Activated CD4-positive, CD25-positive, alpha-beta regulatory T cell treated with anti-CD3 and anti-CD28 coated beads, Interleukin-2, amount 50 U/mL, for 24 hours (primary cell): ENCODE data around the gene TOR4A.

ENCODE experiments used
- ATAC-seq, 2 donors: fragments of 150-1000 bp; cut with Tn5 transposase; one replicate each; pipeline ENCODE4 v1.10.0; 2021; ENCODE audit warnings: mild to moderate bottlenecking in 1 of 2, moderate library complexity in 1 of 2

The TOR4A gene

GRCh38 chr9:137273095-137273490 is 4.4 kb upstream of the TOR4A start:
- ATAC-seq = no peak

DNA sequence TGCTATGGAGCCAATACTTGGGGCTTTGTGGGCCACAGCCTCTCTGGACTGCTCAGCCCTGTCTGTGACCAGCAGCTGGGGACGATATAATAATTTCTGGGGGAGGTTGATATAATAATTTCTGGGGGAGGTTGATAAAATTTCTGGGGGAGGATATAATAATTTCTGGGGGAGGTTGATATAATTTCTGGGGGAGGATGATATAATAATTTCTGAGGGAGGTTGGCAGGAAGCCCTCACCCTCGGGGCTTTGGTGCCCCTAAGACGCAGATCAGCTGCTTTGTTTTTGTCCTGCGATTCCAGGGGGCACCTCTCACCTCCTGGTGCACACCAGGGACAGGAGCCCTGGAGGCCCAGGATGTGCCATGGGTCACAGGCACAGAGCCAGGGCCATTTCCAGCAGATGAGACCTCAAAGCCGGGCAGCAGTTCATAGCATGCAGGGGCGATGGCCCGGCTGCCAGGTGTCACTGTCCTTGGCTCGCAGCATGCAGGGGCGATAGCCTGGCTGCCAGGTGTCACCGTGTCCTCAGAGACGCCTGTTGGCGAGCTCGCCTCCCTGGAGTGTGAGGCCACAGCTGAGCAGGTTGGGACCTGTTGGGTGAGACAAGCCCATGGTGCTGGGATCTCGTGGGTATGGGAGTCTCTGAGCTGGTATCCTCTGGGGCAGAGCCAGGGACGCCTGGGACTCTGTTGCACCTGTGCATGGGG is 3.8 kb upstream of the TOR4A start:
- ATAC-seq = no peak

GRCh38 chr9:137275203-137275587 is 2.3 kb upstream of the TOR4A start:
- ATAC-seq = no peak

- ATAC-seq = no peak
Observed at GRCh38 chr9:137275588-137276472, 1.7 kb upstream of the TOR4A start.

GRCh38 chr9:137276473-137277328 is 825 bp upstream of the TOR4A start:
- ATAC-seq = no peak

GRCh38 chr9:137278061-137278701 is 655 bp downstream of the TOR4A start:
- peak; percentile 8 to 12 for ATAC-seq

DNA sequence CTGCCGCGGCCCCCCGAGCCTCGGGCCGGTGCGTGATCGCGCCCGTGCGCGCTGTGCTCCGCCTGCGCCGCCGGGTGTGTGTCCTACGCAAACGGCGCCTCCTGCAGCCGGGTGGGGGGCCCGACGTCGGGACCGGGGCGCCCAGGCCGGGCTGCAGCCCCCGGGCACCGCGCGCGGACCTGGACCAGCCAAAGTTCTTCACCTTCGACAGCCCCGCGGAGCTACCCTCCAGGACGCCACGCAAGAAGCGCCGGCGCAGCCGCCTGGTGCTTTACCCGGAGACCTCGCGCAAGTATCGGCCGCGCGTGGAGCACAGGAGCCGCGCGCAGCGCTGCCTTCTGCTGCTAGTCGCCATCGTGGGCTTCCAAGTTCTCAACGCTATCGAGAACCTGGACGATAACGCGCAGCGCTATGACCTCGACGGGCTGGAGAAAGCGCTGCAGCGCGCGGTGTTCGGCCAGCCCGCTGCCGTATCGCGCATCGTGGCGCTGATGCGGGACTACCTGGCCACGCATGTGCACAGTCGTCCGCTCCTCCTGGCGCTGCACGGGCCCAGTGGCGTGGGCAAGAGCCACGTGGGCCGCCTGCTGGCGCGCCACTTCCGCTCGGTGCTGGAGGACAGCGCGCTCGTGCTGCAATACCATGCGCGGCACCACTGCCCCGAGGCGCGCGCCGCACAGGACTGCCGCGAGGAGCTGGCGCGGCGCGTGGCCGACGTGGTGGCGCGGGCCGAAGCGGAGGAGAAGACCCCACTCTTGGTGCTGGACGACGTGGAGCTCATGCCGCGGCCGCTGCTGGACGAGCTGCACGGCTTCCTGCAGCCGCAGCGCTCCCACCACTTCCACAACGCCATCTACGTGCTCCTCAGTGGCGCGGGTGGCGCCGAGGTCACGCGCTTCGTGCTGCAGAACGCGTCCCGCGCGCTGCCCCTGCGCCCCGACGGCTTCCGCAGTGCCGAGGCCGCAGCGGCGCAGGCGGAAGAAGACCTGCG is 1.5 kb downstream of the TOR4A start:
- no peak for ATAC-seq

GRCh38 chr9:137279741-137280473 is 2.4 kb downstream of the TOR4A start:
- ATAC-seq = no peak

DNA sequence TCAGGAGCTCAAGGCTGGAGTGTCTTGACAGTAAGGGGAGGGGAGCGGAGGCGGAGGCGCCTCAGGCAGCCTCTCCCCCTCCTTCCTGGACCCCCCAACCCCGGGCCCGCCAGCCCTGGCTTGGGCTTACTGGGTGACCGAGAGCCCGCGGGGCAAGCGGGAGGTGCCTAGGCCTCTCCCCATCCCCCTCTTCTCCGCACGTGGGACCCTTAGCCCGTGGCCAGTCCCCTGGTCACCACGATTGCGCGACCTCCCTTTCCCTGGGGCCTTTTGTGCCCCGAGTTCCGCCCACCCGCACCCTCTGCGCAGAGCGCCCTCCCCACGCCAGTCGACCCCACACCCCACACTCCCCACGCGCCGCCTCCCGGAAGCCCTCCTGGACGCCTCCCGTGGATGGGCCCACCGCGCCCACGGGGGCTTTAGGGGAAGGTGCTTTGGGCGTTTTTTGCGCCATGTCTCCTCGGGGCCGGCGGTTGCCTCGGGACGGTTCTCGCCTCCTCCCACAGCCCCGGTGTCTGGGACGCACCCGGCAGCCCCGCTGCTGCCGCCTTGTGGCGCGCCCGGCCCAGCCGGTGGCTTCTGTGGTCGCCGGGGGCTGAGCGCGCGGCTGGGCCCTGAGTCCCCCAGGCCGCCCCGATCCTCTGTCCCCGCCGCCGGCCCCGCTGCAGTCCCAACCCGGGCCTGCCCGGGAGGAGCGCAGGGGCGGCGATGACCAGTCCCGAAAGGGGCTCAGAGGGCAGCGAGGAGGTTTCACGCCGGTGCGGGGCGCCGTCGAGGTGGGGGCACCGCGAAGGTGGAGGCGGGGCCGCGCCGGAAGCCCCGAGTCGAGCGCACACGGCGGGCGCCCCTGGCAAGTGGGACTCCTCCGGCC is 3.2 kb downstream of the TOR4A start:
- peak in 1 of 2 donors; percentile 18 for ATAC-seq

DNA sequence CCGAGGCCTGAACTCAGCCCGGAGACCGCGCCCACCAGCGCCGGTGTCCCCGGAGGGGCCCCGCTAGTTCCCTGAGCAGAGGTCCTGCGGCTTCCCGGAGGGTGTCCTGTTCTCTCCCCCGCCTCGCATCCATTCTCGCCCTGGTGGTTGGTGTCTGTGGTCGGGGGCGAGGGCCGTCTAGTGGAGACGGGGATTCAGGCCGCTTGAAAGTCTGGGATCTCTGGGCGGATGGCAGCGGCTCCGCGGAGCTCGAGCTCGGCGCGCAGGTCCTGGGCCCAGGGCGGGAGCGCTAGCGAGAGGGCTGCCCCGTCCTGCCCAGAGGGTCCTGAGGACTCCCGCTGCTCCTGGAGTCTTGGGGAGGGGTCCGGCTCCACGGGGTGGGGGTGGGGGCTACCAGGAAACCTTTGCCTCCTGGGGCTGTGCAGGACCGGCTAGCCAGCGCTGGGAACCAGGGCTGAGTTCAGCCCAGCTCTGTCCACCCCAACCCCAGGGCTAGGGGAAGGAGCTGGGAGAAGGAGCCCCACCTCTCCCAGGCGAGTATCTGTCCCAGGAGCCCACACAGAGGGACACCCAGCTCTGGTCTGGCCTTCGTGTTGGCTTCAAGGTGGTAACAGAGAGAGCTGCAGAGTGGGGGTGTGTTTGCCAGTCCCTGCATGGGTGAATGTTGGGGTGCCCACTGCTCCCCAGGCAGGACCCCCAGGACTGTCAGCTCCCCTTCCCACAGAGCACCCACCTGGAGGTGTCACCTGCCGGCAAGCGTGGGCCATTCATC is 4.0 kb downstream of the TOR4A start:
- no peak for ATAC-seq

DNA sequence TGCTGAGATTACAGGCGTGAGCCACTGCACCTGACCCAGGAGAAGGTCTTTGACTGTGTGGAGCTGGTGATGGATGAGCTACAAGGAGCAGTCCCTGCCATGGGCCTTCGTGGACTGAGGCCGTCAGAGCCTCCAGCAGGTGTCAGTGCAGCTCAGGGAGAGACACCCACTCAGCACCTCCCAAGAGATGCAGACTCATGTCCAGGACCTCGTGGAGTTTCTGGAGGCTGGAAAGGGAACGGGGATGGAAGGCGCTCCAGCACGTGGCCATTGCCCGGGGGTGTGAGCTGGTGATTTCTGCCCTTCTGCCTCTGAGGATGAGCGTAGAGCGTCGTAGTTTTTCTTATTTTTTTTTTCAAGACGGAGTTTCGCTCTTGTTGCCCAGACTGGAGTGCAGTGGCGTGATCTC is 9.5 kb downstream of the TOR4A start:
- peak; percentile 41 to 62 for ATAC-seq

- ATAC-seq = no peak
Observed at GRCh38 chr9:137293094-137293481, 15.6 kb downstream of the TOR4A start.

- no peak for ATAC-seq
Observed at GRCh38 chr9:137293482-137294090, 16.1 kb downstream of the TOR4A start.

GRCh38 chr9:137294091-137294680 is 16.7 kb downstream of the TOR4A start:
- peak; percentile 54 to 66 for ATAC-seq

GRCh38 chr9:137294681-137295237 is 17.2 kb downstream of the TOR4A start:
- peak; percentile 33 for ATAC-seq

DNA sequence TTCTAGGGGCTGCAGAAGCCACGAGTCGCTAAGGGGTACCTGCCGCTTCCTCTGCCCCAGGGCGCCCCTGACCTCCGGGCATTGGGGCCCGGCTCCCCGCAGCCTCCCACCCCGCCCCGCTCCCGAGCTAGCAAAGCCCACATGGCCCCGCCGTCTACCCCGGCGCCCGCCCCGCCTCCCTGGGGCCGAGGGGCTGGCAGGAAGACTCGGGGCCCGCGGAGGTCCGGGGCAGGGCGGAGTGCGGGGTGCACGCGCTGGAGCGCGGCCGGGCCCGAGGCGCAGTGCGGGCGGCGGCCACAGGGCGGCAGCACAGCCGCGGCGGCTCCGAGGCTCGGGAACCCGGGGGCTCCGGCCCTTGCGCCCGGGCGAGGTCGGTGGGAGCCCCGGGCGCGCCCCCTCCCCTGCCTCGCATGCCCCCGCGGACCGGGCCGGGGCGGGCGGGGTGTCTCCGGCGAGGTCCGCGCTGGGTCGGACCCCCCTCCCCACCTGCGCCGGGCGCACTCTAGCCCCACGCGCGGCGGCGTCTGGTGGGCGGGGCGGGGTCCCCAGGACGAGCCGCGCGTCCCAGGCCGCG is 17.8 kb downstream of the TOR4A start:
- peak; percentile 83 to 87 for ATAC-seq
